GM18507 (cell line): ENCODE data around the gene KLF4.

Experiments
- DNase-seq: peaks from one replicate; pipeline ENCODE4 v3.0.0; 2011; ENCODE audit warnings: low read depth; ENCODE audit not compliant: insufficient read length; ENCODE audit errors: extremely low spot score
- FAIRE-seq: peaks from 2 replicates; lab custom pipeline; 2011; peaks lifted over from hg19 to GRCh38; lab: Jason Lieb, UNC

Gene KLF4

DNA sequence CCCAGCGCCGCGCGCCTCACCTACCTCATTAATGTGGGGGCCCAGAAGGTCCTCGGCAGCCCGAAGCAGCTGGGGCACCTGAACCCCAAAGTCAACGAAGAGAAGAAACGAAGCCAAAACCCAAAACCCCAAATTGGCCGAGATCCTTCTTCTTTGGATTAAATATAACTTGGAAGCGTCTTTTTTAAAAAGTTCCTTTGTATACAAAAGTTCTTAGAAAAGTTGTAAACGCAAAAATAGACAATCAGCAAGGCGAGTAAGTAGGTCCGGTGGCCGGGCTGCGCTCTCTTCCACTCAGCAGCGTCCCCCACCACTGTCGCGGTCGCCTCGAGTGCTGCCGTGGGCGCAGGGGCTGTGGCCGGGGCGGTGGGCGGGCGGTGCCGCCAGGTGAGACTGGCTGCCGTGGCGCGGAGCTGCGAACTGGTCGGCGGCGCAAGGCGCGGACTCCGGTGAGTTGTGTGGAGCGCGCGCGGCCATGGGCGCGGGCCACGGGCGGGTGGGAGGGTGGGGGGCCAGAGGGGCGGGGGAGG lies 360 bp downstream of the KLF4 start:
- FAIRE-seq (no peak), DNase-seq (no peak)

DNA sequence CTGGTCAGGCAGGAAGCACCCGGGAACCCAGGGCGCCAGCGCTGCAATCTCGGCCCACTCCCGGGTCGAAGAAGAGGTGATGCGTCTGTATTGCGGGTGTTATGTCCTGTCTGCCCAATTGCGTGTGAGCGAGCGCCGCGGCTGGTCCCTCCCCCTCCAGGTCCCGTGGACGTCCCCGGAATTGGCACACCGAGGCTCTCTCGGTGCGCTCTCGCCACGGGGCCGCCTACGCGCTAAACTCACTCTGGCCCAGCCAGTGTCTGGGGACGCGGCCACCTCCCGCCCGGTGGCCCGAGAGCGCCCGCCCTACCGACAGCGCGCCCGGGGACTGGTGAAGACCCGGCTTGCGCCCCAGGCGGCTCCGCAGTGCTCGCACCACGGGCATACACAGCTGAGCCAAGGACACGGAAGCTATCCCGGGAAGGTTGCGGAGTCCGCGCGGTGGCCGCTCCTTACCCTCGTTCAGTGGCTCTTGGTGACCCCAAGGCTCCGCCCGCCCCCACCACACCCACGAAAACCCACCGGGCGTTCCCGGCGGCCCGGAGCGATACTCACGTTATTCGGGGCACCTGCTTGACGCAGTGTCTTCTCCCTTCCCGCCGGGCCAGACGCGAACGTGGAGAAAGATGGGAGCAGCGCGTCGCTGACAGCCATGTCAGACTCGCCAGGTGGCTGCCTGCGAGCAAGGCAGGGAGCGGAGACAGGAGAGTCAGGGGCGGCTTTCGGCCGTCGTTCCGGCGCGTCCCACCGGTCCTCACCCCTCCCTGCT lies 1.0 kb downstream of the KLF4 start:
- DNase-seq (no peak), FAIRE-seq (no peak)

DNA sequence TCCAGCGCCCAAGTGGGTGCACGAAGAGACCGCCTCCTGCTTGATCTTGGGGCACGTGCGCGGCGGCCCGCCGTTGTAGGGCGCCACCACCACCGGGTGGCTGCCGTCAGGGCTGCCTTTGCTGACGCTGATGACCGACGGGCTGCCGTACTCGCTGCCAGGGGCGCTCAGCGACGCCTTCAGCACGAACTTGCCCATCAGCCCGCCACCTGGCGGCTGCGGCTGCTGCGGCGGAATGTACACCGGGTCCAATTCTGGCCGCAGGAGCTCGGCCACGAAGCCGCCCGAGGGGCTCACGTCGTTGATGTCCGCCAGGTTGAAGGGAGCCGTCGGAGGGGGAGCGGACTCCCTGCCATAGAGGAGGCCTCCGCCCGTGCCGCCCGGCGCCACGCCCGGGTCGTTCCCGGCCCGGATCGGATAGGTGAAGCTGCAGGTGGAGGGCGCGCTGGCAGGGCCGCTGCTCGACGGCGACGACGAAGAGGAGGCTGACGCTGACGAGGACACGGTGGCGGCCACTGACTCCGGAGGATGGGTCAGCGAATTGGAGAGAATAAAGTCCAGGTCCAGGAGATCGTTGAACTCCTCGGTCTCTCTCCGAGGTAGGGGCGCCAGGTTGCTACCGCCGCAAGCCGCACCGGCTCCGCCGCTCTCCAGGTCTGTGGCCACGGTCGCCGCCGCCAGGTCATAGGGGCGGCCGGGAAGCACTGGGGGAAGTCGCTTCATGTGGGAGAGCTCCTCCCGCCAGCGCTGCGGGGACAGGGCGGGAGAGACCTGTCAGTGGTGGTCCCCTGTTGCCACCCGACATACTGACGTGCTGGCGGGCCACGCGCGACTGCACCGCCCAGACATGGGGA lies 1.8 kb downstream of the KLF4 start:
- DNase-seq (no peak), FAIRE-seq (no peak)

GRCh38 chr9:107486674-107487520 lies 2.7 kb downstream of the KLF4 start:
- DNase-seq (no peak), FAIRE-seq (no peak)

GRCh38 chr9:107485458-107486043 lies 4.0 kb downstream of the KLF4 start:
- FAIRE-seq (no peak), DNase-seq (no peak)

DNA sequence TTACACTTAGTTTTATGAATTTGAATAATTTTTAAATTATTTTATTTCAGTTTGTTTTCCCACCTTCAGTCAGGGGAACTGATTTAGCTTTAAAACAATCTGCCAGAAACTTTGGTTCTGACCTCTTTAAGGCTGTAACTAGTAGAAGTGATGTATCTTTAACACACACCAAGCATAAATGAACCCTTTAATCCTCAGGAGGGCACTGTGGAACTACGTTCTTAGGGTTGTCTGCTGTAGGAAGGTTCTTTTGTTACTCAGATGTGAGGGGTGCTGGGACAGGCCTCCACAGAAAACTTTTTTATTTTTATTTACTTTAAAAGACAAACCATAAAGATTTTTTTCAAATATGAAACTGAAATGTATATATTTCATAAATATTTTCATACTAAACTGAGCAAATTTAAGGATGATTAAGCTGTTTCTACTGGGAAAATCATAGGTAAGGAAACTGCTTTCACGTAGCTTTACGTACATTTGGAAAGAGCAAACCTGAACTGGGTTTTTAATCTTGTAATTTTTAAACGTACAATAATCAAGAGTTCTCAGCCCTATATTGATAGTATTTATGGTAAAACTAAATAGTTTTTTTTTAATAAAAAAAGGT lies 5.3 kb downstream of the KLF4 start:
- DNase-seq, result no peak
- no peak for FAIRE-seq

DNA sequence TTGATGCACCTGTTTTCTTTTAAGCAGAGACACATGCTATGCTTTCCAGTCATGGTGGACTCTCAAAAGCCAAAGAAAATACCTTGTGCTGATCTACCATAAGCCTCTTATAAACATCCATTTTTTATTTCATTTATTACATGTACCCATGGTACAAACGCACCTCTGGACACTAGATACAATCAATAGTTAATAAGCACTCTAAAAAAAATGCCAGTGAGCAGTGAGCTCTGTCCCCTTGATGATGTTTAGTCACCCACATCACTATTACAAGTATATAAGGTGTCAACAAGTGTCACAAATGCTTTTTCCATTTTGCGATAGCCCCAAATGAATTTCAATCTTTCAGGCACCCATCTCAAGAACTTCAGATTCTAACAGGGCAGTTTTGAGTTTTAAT lies 5.9 kb downstream of the KLF4 start:
- DNase-seq (no peak), FAIRE-seq (no peak)

DNA sequence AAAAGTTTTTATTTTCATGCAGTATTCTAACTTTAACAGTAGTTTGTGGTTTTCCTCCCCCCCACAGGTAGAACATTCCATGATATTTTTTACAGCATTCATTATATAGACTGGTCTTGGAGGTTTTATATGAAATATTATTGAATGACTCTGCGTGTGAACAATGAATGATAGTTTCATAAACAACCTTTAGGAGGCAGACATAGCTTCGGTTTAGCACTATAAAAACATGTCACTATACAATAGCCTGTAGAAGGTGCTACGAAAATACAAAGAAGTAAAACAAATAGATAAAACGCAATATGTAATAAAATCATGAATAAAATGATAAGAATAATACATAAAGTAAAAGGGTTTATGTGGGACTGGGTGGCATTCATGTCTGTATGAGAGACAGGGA lies 8.5 kb downstream of the KLF4 start:
- no peak for FAIRE-seq
- DNase-seq, result no peak

GRCh38 chr9:107480386-107480789 lies 9.2 kb downstream of the KLF4 start:
- no peak for FAIRE-seq
- no peak for DNase-seq

DNA sequence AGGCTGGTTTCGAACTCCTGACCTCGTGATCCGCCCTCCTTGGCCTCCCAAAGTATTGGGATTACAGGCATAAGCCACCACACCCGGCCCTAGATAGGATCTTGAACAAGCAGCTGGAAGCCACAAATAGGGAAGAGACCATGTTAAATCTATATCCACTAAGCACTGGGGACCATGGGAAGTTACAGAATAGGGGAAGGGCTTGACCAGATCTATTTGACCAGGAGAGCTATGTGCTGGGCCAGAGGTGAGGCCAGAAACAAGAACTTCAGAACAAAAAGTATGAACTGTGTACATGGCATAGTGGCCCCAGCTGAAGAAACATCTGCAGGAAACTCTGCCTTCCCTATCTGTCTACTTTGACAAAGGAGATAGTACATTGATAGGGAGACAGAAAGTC lies 10.8 kb downstream of the KLF4 start:
- FAIRE-seq, result no peak

GRCh38 chr9:107474124-107474523 lies 15.4 kb downstream of the KLF4 start:
- FAIRE-seq, result no peak
- DNase-seq, result no peak

More for the DNA sequence above, 10.8 kb downstream of the KLF4 start:
- DNase-seq, result no peak

GRCh38 chr9:107472581-107473340 lies 16.8 kb downstream of the KLF4 start:
- FAIRE-seq (no peak), DNase-seq (no peak)

DNA sequence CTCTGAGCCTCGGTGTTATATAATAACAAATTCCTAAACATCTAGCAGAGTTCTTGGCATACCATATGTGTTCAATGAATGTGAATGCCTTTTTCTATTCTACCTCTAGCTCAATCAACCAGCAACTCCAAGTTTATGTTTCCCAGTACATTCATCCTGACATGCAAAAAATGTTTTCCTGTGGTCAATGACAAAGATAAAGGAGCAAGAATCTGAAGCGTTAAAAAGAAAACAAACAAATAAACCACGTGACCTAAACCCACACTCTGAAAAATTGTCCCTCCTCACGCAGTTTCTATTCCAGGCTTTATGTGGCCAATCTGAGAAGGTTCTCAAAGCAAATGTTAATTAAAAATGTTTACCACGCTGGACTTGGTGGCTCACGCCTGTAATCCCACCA lies 18.0 kb downstream of the KLF4 start:
- DNase-seq, result no peak

GRCh38 chr9:107467416-107467815 lies 22.2 kb downstream of the KLF4 start:
- no peak for FAIRE-seq
- DNase-seq, result no peak

More for the DNA sequence above, 18.0 kb downstream of the KLF4 start:
- no peak for FAIRE-seq

DNA sequence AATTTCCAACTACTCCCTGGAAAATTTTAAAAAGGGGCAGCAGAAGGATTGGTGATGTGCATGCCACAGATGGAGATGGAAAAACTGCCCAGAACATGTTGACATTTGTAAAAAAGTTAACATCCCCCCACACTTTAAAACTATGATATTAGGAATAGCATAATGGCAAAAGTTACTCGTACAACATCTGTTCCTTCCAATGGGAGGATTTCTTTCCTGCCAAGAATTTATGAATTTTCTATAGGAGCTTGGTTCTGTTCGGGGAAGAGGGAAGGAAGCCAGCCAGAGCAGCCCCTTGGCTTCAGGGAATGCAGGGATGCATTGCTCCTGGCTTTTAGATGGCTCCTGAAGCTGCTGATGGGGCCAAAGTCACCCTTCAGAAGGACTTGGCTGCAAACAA lies 22.7 kb downstream of the KLF4 start:
- no peak for DNase-seq
- FAIRE-seq, result no peak

- no peak for DNase-seq
These were observed 23.8 kb downstream of the KLF4 start for GRCh38 chr9:107465467-107466451.

DNA sequence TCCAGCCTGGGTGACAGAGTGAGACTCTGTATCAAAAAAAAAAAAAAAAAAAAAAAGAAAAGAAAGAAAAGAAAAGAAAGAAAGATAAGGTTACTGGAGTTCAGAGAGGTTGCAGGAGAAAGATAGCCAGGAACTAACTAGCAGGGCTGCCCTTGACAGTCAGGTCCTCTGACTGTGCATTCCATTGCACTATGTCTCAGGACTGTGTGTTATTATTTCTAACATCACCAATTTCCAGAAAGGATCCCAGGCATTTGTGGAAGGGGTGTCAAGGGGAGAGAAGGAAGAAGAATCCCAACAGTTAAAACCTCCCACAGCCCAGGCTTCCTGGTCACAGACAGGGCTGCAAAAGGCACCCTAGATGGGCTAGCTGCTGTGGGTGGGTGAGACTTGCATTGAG lies 25.1 kb downstream of the KLF4 start:
- FAIRE-seq, result no peak

More at GRCh38 chr9:107465467-107466451, 23.8 kb downstream of the KLF4 start:
- no peak for FAIRE-seq

More for the DNA sequence above, 25.1 kb downstream of the KLF4 start:
- DNase-seq, result no peak
